ENCODE data around the gene GJB3. TPM values are rescaled to one million over a fixed set of nuclear protein-coding genes. Genes with fewer than 3 reads are reported as not detected.

GJB3 gene
- total and polyA plus RNA-seq, 10 of the 15 experiments (the other 5 are each of a cell fraction or from before 2014, with no cell fraction given) = not detected

DNA sequence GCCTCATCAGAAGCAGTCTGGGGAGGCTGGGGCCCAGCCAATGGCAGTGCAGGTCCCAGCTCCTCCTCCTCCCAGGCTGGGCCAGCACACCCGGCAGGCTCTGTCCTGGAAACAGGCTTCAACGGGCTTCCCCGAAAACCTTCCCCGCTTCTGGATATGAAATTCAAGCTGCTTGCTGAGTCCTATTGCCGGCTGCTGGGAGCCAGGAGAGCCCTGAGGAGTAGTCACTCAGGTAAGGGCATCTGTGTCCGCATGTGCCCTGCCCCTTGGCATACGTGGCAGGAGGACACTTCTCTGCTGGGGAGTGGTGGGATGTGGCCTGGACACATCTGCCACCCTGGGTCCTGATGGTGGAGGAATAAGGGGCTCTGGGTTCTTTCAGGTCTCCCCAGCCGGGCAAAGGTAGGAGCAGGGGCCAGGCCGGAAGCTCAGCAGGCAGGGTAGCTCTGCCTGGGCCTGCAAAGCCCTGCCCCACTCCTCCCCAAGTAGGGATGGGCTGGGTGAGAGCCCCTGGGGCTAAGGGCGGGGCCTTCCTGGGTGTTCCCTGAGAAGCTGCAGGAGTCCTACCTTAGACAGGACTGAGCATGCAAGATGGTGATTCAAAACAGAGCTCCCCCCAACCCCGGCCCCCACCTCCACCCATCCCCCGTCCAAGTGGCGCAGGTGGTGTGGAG, 25.9 kb upstream of the GJB3 start, which contains the start of gene GJB5:
GJB5 (plus strand) TSS at position 84 of the 674 bp plus-strand sequence. CDS start 2,284 bp downstream, outside the sequence.
- RAD21 ChIA-PET (ENCODE audit: unreplicated experiment) = no interaction called here
- Histone ChIP-seq H3K9me3 (replicated peaks; ENCODE audit: control insufficient read depth, insufficient read depth, low read length) (no peaks in the 10 kb centered on the region), H3K36me3 (ENCODE audit: control insufficient read depth in 2 of 2, insufficient read depth in 2 of 2, low read length in 1 of 2) (no peaks in the 10 kb centered on the region), H3K4me1 (ENCODE audit: control insufficient read depth, insufficient read depth, low read length) (no peaks in the 10 kb centered on the region), H3K9ac (ENCODE audit: control insufficient read depth, insufficient read depth, low read length) (no peak within 1 kb of the TSS), H3K79me2 (ENCODE audit: control insufficient read depth, insufficient read depth, low read length) (no peaks in the 10 kb centered on the region), H4K20me1 (ENCODE audit: control insufficient read depth, insufficient read depth) (no peaks in the 10 kb centered on the region), H3K27me3 (replicated peaks in 1 of 2; ENCODE audit: control insufficient read depth in 2 of 2, insufficient read depth in 2 of 2, low read length in 1 of 2) (no peaks in the 10 kb centered on the region; a peak in 1 of 4 replicates), H3K4me2 (ENCODE audit: control insufficient read depth, insufficient read depth) (no peak within 1 kb of the TSS), H2AFZ (ENCODE audit: control insufficient read depth, low read depth, low read length) (no peak within 1 kb of the TSS), H3K4me3 (no peak within 1 kb of the TSS), H3K27ac (ENCODE audit: control insufficient read depth, insufficient read depth) (no peak within 1 kb of the TSS)
- ATAC-seq = no peak
- in situ Hi-C loops (cut with MboI) = no loop called here
- no TSS peak for BruUV-seq (replicated peaks)
- SMC1A ChIA-PET (ENCODE audit: uncharacterized antibody, unreplicated experiment) = no interaction called here
- FAIRE-seq = no peak
- TF ChIP-seq ZNF217 (IDR thresholded peaks at IDR 0.05) = no peak
- no peak for TF ChIP-seq NR2C1 (IDR thresholded peaks at IDR 0.05)
- TF ChIP-seq, protein P1, sequence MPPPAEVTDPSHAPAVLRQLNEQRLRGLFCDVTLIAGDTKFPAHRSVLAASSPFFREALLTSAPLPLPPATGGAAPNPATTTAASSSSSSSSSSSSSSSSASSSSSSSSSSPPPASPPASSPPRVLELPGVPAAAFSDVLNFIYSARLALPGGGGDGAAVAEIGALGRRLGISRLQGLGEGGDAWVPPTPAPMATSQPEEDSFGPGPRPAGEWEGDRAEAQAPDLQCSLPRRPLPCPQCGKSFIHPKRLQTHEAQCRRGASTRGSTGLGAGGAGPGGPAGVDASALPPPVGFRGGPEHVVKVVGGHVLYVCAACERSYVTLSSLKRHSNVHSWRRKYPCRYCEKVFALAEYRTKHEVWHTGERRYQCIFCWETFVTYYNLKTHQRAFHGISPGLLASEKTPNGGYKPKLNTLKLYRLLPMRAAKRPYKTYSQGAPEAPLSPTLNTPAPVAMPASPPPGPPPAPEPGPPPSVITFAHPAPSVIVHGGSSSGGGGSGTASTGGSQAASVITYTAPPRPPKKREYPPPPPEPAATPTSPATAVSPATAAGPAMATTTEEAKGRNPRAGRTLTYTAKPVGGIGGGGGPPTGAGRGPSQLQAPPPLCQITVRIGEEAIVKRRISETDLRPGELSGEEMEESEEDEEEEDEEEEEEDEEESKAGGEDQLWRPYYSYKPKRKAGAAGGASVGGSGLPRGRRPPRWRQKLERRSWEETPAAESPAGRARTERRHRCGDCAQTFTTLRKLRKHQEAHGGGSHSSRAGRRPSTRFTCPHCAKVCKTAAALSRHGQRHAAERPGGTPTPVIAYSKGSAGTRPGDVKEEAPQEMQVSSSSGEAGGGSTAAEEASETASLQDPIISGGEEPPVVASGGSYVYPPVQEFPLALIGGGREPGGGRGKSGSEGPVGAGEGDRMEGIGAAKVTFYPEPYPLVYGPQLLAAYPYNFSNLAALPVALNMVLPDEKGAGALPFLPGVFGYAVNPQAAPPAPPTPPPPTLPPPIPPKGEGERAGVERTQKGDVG (CRISPR knock-in tag; IDR thresholded peaks at IDR 0.05) = no peak
- TF ChIP-seq CBX3 (IDR thresholded peaks at IDR 0.05; ENCODE audit: borderline replicate concordance, low read depth) = no peak
- TF ChIP-seq, protein P2, sequence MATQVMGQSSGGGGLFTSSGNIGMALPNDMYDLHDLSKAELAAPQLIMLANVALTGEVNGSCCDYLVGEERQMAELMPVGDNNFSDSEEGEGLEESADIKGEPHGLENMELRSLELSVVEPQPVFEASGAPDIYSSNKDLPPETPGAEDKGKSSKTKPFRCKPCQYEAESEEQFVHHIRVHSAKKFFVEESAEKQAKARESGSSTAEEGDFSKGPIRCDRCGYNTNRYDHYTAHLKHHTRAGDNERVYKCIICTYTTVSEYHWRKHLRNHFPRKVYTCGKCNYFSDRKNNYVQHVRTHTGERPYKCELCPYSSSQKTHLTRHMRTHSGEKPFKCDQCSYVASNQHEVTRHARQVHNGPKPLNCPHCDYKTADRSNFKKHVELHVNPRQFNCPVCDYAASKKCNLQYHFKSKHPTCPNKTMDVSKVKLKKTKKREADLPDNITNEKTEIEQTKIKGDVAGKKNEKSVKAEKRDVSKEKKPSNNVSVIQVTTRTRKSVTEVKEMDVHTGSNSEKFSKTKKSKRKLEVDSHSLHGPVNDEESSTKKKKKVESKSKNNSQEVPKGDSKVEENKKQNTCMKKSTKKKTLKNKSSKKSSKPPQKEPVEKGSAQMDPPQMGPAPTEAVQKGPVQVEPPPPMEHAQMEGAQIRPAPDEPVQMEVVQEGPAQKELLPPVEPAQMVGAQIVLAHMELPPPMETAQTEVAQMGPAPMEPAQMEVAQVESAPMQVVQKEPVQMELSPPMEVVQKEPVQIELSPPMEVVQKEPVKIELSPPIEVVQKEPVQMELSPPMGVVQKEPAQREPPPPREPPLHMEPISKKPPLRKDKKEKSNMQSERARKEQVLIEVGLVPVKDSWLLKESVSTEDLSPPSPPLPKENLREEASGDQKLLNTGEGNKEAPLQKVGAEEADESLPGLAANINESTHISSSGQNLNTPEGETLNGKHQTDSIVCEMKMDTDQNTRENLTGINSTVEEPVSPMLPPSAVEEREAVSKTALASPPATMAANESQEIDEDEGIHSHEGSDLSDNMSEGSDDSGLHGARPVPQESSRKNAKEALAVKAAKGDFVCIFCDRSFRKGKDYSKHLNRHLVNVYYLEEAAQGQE (IDR thresholded peaks at IDR 0.05; ENCODE audit: low read depth, low read length) = no peak
- TF ChIP-seq, protein P3, sequence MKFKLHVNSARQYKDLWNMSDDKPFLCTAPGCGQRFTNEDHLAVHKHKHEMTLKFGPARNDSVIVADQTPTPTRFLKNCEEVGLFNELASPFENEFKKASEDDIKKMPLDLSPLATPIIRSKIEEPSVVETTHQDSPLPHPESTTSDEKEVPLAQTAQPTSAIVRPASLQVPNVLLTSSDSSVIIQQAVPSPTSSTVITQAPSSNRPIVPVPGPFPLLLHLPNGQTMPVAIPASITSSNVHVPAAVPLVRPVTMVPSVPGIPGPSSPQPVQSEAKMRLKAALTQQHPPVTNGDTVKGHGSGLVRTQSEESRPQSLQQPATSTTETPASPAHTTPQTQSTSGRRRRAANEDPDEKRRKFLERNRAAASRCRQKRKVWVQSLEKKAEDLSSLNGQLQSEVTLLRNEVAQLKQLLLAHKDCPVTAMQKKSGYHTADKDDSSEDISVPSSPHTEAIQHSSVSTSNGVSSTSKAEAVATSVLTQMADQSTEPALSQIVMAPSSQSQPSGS (IDR thresholded peaks at IDR 0.05; ENCODE audit: low read length) = no peak
- no peak for TF ChIP-seq TBL1XR1 (IDR thresholded peaks at IDR 0.05; ENCODE audit: low read depth, low read length)
- no peak for TF ChIP-seq ZSCAN29 (IDR thresholded peaks at IDR 0.05)
- TF ChIP-seq TCF3 (IDR thresholded peaks at IDR 0.05; ENCODE audit: borderline replicate concordance, insufficient read depth, low read depth, low read length) = no peak
- TF ChIP-seq NBN (IDR thresholded peaks at IDR 0.05) = no peak
- no peak for TF ChIP-seq CBX5 (IDR thresholded peaks at IDR 0.05; ENCODE audit: low read depth)
- no peak for TF ChIP-seq BACH1 (IDR thresholded peaks at IDR 0.05; ENCODE audit: borderline replicate concordance)
- no peak for DNase-seq (ENCODE audit: low read depth, low spot score)
- intact Hi-C loops (cut with micrococcal nuclease; ENCODE audit: unreplicated experiment) = no loop called here
- CTCF ChIA-PET = no interaction called here
- POLR2A ChIA-PET = interaction anchor here (0.5 kb wide), 1 partner anchor 755 kb away, joined by 4 read pairs; no protein-coding TSS in a partner anchor
- WGBS (ENCODE audit: insufficient coverage, insufficient replicate concordance, low lambda C conversion rate, missing lambda C conversion rate) = 33% methylated on average over 13 of the region's 13 CpGs
